BLaER1 treated with 17β-estradiol and CSF1 and Interleukin-3, amounts not matched to agents 10 nM and 100 nM (cell line): ENCODE data around the gene GPRC5C.
A peak's percentile ranks its signal among the peaks of the same experiment; 100 is the strongest.

ENCODE experiments used
- H3K27ac ChIP-seq, 11 experiments: shearing (Covaris generic); formaldehyde crosslinking; 2 replicates each; pipeline ENCODE4 v1.8.1; 2022
- H3K27me3 ChIP-seq, 11 experiments: shearing (Covaris generic); formaldehyde crosslinking; 2 replicates each; pipeline ENCODE4 v1.8.1; 2022
- H3K36me3 ChIP-seq, 11 experiments: shearing (Covaris generic); formaldehyde crosslinking; 2 replicates each; pipeline ENCODE4 v1.8.1; 2022
- H3K4me1 ChIP-seq, 10 experiments: shearing (Covaris generic); formaldehyde crosslinking; 2 replicates each; pipeline ENCODE4 v1.8.1; 2022
- H3K4me2 ChIP-seq, 11 experiments: shearing (Covaris generic); formaldehyde crosslinking; 2 replicates each; pipeline ENCODE4 v1.8.1; 2022
- H3K4me3 ChIP-seq, 10 experiments: shearing (Covaris generic); formaldehyde crosslinking; 2 replicates each; pipeline ENCODE4 v1.8.1; 2022
- H3K9ac ChIP-seq, 11 experiments: shearing (Covaris generic); formaldehyde crosslinking; 2 replicates each; pipeline ENCODE4 v1.8.1; 2022
- H3K9me3 ChIP-seq, 11 experiments: shearing (Covaris generic); formaldehyde crosslinking; replicated peaks in 1 of 11; 2 replicates each; pipeline ENCODE4 v1.8.1; 2022
- H4K20me1 ChIP-seq, 11 experiments: shearing (Covaris generic); formaldehyde crosslinking; 2 replicates each; pipeline ENCODE4 v1.8.1; 2022
- Cebpa-rat ChIP-seq, 11 experiments: shearing (Covaris generic); IDR thresholded peaks; 2 replicates each; pipeline ENCODE4 v1.8.1; 2022

The GPRC5C gene

GRCh38 chr17:74471341-74471740 is 39.5 kb downstream of the GPRC5C start:
- Histone ChIP-seq H3K36me3 (peaks cover 0 to 65% (median 0%) of the 10 kb centered on the region in 11 experiments; a peak in 10 of 22 replicates), H3K27ac (no peak overlapping the region), H4K20me1 (peaks cover 0 to 46% (median 0%) of the 10 kb centered on the region in 11 experiments; a peak in 4 of 22 replicates), H3K9me3 (peaks cover 14 to 23% (median 17%) of the 10 kb centered on the region in 11 experiments), H3K9ac (no peak overlapping the region), H3K4me1 (peaks cover 33 to 59% (median 37%) of the 10 kb centered on the region in 10 experiments), H3K4me3 (no peak overlapping the region), H3K4me2 (no peak overlapping the region), H3K27me3 (peaks cover 0 to 28% (median 18%) of the 10 kb centered on the region in 11 experiments; a peak in 15 of 22 replicates)
- no peak for TF ChIP-seq Cebpa-rat (IDR thresholded peaks at IDR 0.05)

DNA sequence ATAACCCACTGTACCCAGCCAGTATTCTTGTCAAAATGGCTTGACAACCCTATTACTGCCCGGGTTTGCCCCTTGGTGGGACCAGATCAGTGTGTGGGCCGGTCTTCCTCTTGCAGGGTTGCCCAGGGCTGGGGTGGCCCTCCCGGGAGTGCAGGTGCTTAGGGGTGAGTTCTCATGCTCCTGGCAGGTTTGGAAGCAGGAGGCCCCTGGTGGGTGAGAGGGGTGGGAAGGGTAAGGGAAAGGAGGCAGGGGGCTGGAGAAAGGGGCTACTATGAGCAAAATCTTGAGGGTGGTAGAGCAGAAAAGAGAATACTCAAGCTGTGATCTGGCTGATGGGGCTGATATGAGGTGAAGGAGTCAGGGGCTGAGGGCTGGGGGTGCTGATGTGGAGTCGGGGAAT is 41.0 kb downstream of the GPRC5C start:
- Histone ChIP-seq H3K4me2 (peak overlapping the region in 7 of 11 experiments; percentile 0 to 79 (median 59); a peak in 4 of 22 replicates), H3K9me3 (peaks cover 14 to 25% (median 20%) of the 10 kb centered on the region in 11 experiments), H3K9ac (no peak overlapping the region), H3K27me3 (peaks cover 0 to 14% (median 4%) of the 10 kb centered on the region in 11 experiments; a peak in 8 of 22 replicates), H3K4me3 (no peak overlapping the region), H3K36me3 (peaks cover 0 to 79% (median 0%) of the 10 kb centered on the region in 11 experiments; a peak in 10 of 22 replicates), H4K20me1 (peaks cover 0 to 46% (median 0%) of the 10 kb centered on the region in 11 experiments; a peak in 4 of 22 replicates), H3K4me1 (peaks cover 27 to 61% (median 30%) of the 10 kb centered on the region in 10 experiments), H3K27ac (no peak overlapping the region; a peak in 1 of 22 replicates)
- no peak for TF ChIP-seq Cebpa-rat (IDR thresholded peaks at IDR 0.05)

DNA sequence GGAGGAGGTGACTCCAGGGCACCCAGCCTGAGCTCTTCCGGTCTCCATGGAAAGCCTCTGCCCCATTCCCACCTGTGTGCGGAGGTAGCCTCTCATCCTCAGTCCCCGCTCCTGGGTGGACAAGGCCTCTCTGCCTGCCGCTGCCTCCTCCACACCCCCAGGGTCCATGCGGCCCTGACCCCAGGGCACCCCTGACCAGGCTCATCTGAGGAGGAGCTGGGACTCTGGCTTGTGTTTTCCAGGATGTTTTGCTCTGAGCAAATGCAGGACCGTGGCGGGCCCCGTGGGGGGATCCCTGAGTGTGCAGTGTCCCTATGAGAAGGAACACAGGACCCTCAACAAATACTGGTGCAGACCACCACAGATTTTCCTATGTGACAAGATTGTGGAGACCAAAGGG is 41.4 kb downstream of the GPRC5C start:
- no peak overlapping the region; a peak in 1 of 22 replicates for H3K27ac ChIP-seq
- H3K36me3 ChIP-seq, result peaks cover 0 to 79% (median 0%) of the 10 kb centered on the region in 11 experiments; a peak in 10 of 22 replicates
- peaks cover 0 to 10% (median 1%) of the 10 kb centered on the region in 11 experiments; a peak in 8 of 22 replicates for H3K27me3 ChIP-seq
- peak overlapping the region in 10 of 11 experiments; percentile 0 to 79 (median 60); a peak in 12 of 22 replicates for H3K4me2 ChIP-seq
- H3K9me3 ChIP-seq, result peaks cover 14 to 25% (median 20%) of the 10 kb centered on the region in 11 experiments
- H3K4me3 ChIP-seq, result no peak overlapping the region
- no peak overlapping the region; a peak in 1 of 22 replicates for H3K9ac ChIP-seq
- H4K20me1 ChIP-seq, result peaks cover 0 to 46% (median 0%) of the 10 kb centered on the region in 11 experiments; a peak in 4 of 22 replicates
- no peak for TF ChIP-seq Cebpa-rat (IDR thresholded peaks at IDR 0.05)
- H3K4me1 ChIP-seq, result peaks cover 29 to 61% (median 34%) of the 10 kb centered on the region in 10 experiments

DNA sequence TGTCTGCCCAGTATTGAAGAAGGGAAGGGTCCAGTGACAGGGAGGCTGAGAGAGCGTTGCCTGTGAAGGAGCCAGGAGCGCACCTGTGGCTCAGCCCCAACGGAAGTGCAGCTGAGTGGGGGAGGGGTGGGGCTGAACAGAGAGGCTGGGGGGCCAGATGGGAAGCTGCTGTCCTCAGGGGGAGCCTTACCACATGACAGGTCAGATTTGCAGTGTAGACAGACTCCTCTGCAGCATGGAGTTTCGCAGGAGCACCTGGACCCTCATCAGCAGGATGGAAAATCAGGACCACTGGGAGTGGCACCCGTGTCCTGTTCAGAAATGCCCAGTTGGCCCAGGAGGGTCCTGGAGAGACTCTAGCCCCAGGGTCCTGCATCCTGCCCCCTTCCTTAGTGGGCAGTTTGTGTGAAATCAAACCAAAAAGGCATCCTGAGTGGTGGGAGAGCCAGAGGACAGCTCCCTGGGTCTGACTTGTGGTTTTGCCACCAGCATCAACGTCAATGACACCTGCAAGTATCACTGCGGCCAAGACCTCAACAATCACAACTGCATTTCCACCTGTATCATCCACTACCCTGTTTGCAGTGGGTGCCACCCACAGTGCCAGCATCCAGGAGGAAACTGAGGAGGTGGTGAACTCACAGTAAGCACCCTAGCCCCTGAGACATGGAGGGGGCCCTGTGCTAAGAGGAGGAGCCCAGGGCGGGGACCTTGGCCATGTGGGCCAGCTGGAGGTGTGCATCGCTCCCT is 42.3 kb downstream of the GPRC5C start:
- Histone ChIP-seq H3K4me1 (peaks cover 37 to 61% (median 43%) of the 10 kb centered on the region in 10 experiments), H3K27me3 (peaks cover 0 to 2% (median 0%) of the 10 kb centered on the region in 11 experiments; a peak in 1 of 22 replicates), H3K27ac (no peak overlapping the region; a peak in 1 of 22 replicates), H3K9me3 (peaks cover 14 to 25% (median 20%) of the 10 kb centered on the region in 11 experiments), H3K4me2 (peak overlapping the region in 9 of 11 experiments; percentile 39 to 79 (median 62); a peak in 18 of 22 replicates), H3K36me3 (peaks cover 0 to 79% (median 0%) of the 10 kb centered on the region in 11 experiments; a peak in 10 of 22 replicates), H4K20me1 (peaks cover 0 to 38% (median 0%) of the 10 kb centered on the region in 11 experiments; a peak in 4 of 22 replicates), H3K4me3 (no peak overlapping the region), H3K9ac (peak overlapping the region in 1 of 11 experiments; percentile 29; a peak in 1 of 22 replicates)
- no peak for TF ChIP-seq Cebpa-rat (IDR thresholded peaks at IDR 0.05)

DNA sequence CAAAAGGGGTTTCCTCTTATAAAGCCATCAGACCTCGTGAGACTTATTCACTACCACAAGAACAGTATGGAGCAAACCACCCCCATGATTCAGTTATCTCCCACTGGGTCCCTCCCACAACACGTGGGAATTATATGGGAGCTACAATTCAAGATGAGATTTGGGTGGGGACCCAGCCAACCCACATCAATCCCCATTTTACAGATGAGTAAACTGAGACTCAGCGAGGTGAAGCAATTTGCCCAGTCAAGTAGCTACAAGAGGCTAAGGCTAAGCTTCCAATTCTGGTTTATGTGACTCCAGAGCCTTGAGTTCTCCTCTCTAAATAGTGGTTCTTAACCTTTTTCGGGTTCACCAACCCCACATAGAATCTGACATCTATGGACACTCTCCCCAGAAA is 43.3 kb downstream of the GPRC5C start:
- H3K4me2 ChIP-seq, result peak overlapping the region in 3 of 11 experiments; percentile 67 to 79 (median 71); a peak in 2 of 22 replicates
- peaks cover 14 to 25% (median 20%) of the 10 kb centered on the region in 11 experiments for H3K9me3 ChIP-seq
- no peak for TF ChIP-seq Cebpa-rat (IDR thresholded peaks at IDR 0.05)

GRCh38 chr17:74477411-74477810 is 45.5 kb downstream of the GPRC5C start:
- peak overlapping the region in 4 of 11 experiments; percentile 17 to 63 (median 48); a peak in 4 of 22 replicates for H3K9ac ChIP-seq
- peaks cover 0 to 80% (median 0%) of the 10 kb centered on the region in 11 experiments; a peak in 10 of 22 replicates for H3K36me3 ChIP-seq
- peaks cover 14 to 25% (median 20%) of the 10 kb centered on the region in 11 experiments for H3K9me3 ChIP-seq
- peak overlapping the region in 10 of 11 experiments; percentile 65 to 95 (median 78); a peak in 20 of 22 replicates for H3K4me2 ChIP-seq
- peaks cover 51 to 61% (median 55%) of the 10 kb centered on the region in 10 experiments for H3K4me1 ChIP-seq
- no peak for TF ChIP-seq Cebpa-rat (IDR thresholded peaks at IDR 0.05)
- peak overlapping the region in 7 of 11 experiments; percentile 41 to 79 (median 69); a peak in 9 of 22 replicates for H3K27ac ChIP-seq
- no peaks in the 10 kb centered on the region for H3K27me3 ChIP-seq
- no peak overlapping the region; a peak in 1 of 20 replicates for H3K4me3 ChIP-seq
- H4K20me1 ChIP-seq, result peaks cover 0 to 20% (median 0%) of the 10 kb centered on the region in 11 experiments; a peak in 4 of 22 replicates

More for the DNA sequence above, 43.3 kb downstream of the GPRC5C start:
- H3K4me1 ChIP-seq, result peaks cover 46 to 61% (median 53%) of the 10 kb centered on the region in 10 experiments
- H3K27me3 ChIP-seq, result no peaks in the 10 kb centered on the region; a peak in 1 of 22 replicates
- H4K20me1 ChIP-seq, result peaks cover 0 to 31% (median 0%) of the 10 kb centered on the region in 11 experiments; a peak in 4 of 22 replicates
- no peak overlapping the region for H3K9ac ChIP-seq
- H3K4me3 ChIP-seq, result peak overlapping the region in 1 of 10 experiments; percentile 5; a peak in 1 of 20 replicates
- no peak overlapping the region for H3K27ac ChIP-seq
- peaks cover 0 to 78% (median 0%) of the 10 kb centered on the region in 11 experiments; a peak in 10 of 22 replicates for H3K36me3 ChIP-seq

- Histone ChIP-seq H3K4me3 (peak overlapping the region in 4 of 10 experiments; percentile 25 to 41 (median 28); a peak in 9 of 20 replicates), H3K4me1 (peaks cover 45 to 60% (median 49%) of the 10 kb centered on the region in 10 experiments), H3K27ac (peak overlapping the region; percentile 32 to 79 (median 65); a peak in 19 of 22 replicates), H3K4me2 (peak overlapping the region; percentile 65 to 95 (median 78)), H3K9me3 (peaks cover 14 to 25% (median 20%) of the 10 kb centered on the region in 11 experiments), H3K9ac (peak overlapping the region; percentile 1 to 63 (median 53); a peak in 16 of 22 replicates), H3K27me3 (no peaks in the 10 kb centered on the region), H4K20me1 (peaks cover 0 to 10% (median 0%) of the 10 kb centered on the region in 11 experiments; a peak in 3 of 22 replicates), H3K36me3 (peaks cover 0 to 80% (median 0%) of the 10 kb centered on the region in 11 experiments; a peak in 10 of 22 replicates)
- no peak for TF ChIP-seq Cebpa-rat (IDR thresholded peaks at IDR 0.05)
Observed at GRCh38 chr17:74478420-74479100, 46.7 kb downstream of the GPRC5C start.

DNA sequence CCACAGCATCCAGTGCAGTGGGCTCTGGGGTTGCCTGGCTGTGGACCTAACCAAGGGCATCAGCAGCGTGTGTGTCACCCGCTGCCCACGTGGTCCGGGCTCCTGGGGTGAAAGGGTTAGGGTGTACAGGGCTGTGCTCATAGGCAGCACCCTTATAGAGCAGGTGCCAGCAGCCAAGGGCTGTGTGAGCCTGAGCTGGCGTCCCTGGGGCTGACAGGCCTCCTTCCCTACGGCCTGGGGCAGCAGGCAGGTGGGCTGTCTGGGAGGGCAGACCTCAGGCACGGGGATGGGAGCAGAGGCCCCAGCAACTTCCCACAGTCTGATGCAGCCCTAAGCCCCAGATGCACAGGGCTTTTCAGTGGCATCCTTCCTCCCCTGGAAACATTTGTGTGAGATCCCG is 48.4 kb downstream of the GPRC5C start:
- Histone ChIP-seq H3K4me2 (peak overlapping the region in 9 of 11 experiments; percentile 72 to 95 (median 79); a peak in 14 of 22 replicates), H3K4me3 (no peak overlapping the region), H3K9ac (no peak overlapping the region), H3K9me3 (peaks cover 8 to 17% (median 13%) of the 10 kb centered on the region in 11 experiments), H4K20me1 (peaks cover 0 to 10% (median 0%) of the 10 kb centered on the region in 11 experiments; a peak in 3 of 22 replicates), H3K27me3 (no peaks in the 10 kb centered on the region), H3K36me3 (peaks cover 0 to 80% (median 0%) of the 10 kb centered on the region in 11 experiments; a peak in 10 of 22 replicates), H3K4me1 (peaks cover 32 to 52% (median 36%) of the 10 kb centered on the region in 10 experiments), H3K27ac (peak overlapping the region in 7 of 11 experiments; percentile 62 to 79 (median 69); a peak in 9 of 22 replicates)
- TF ChIP-seq Cebpa-rat (IDR thresholded peaks at IDR 0.05), result no peak
